A673 (cell line): Measurements from ENCODE around the gene FBXO31.

Source experiments
- EZH2 ChIP-seq: fragments of 200-600 bp; sonication (generic); IDR thresholded peaks from 2 replicates; pipeline ENCODE4 v1.6.1; 2017; ENCODE audit warnings: borderline replicate concordance, low read depth, mild to moderate bottlenecking, mixed read lengths, antibody characterized with exemption, low read length; ENCODE audit not compliant: poor library complexity, severe bottlenecking
- TF ChIP-seq, protein P1 (sequence below): fragments of 300-800, 200-600 bp; sonication (generic); conservative IDR thresholded peaks from 2 replicates; pipeline ENCODE4 v1.5.1; 2017; ENCODE audit warnings: low read depth, mild to moderate bottlenecking, antibody characterized with exemption, low read length, moderate library complexity, mixed read lengths

GRCh38 chr16:87330257-87330624 lies 53.3 kb downstream of the FBXO31 start:
- TF ChIP-seq, protein P1, sequence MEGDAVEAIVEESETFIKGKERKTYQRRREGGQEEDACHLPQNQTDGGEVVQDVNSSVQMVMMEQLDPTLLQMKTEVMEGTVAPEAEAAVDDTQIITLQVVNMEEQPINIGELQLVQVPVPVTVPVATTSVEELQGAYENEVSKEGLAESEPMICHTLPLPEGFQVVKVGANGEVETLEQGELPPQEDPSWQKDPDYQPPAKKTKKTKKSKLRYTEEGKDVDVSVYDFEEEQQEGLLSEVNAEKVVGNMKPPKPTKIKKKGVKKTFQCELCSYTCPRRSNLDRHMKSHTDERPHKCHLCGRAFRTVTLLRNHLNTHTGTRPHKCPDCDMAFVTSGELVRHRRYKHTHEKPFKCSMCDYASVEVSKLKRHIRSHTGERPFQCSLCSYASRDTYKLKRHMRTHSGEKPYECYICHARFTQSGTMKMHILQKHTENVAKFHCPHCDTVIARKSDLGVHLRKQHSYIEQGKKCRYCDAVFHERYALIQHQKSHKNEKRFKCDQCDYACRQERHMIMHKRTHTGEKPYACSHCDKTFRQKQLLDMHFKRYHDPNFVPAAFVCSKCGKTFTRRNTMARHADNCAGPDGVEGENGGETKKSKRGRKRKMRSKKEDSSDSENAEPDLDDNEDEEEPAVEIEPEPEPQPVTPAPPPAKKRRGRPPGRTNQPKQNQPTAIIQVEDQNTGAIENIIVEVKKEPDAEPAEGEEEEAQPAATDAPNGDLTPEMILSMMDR: no peak
- TF ChIP-seq EZH2: no peak
